Activated naive CD4-positive, alpha-beta T cell treated with anti-CD3 and anti-CD28 coated beads, Interleukin-2, amount 10 ng/mL, durations not matched to agents 5 hours and 36 hours (primary cell): ENCODE results near the gene PBRM1. TPM values are rescaled to one million over a fixed set of nuclear protein-coding genes. Genes with fewer than 3 reads are reported as not detected.

Source experiments
- total RNA-seq, 2 experiments: library from RNA; stranded (reverse); gene quantifications; one replicate each; pipeline ENCODE4 v1.2.3, GENCODE V29; 2021

Gene PBRM1
- total RNA-seq: 10 to 100 TPM; 81.3 to 81.5 TPM

GRCh38 chr3:52685709-52686691 lies at the start of gene PBRM1, which contains the start of gene GNL3:
Gene PBRM1 (minus strand): TSS chr3:52685913.
Gene GNL3 (plus strand): TSS chr3:52686032. CDS start chr3:52686093, 61 bp downstream.

GRCh38 chr3:52705688-52706686 lies 20.3 kb upstream of the PBRM1 start, which contains the start of the genes GLT8D1 and SPCS1:
Gene GLT8D1 (minus strand): TSS chr3:52705791. CDS start chr3:52700460, 5,331 bp downstream.
Gene SPCS1 (plus strand): TSS chr3:52706106. CDS start chr3:52706247, 141 bp downstream.

GRCh38 chr3:52536369-52537164 lies 149.1 kb downstream of the PBRM1 start, which contains the start of gene UQCC5:
Gene UQCC5 (plus strand): TSS chr3:52536605. CDS start chr3:52536756, 151 bp downstream.

GRCh38 chr3:52533623-52534280 lies 152.0 kb downstream of the PBRM1 start, which contains the start of gene NT5DC2:
Gene NT5DC2 (minus strand): TSS chr3:52533857. CDS start chr3:52533737, 120 bp downstream.

Other genes starting within 250 kb of the PBRM1 start
- not detected for gene SEMA3G, start 240.8 kb downstream of the PBRM1 start, total RNA-seq
- 1 to 10 TPM; 1.9 to 2.1 TPM for gene TNNC1, start 231.9 kb downstream of the PBRM1 start, total RNA-seq
- gene NISCH, start 230.3 kb downstream of the PBRM1 start, total RNA-seq: 10 to 100 TPM; 86.5 to 90.2 TPM
- not detected for gene STAB1, start 190.6 kb downstream of the PBRM1 start, total RNA-seq
- 10 to 100 TPM; 23.6 to 27.3 TPM for gene NT5DC2, start 152.1 kb downstream of the PBRM1 start, total RNA-seq
- gene UQCC5, start 149.3 kb downstream of the PBRM1 start, total RNA-seq: 1 to 10 TPM; 9.2 to 9.6 TPM
- gene GNL3, start 119 bp upstream of the PBRM1 start, total RNA-seq: 10 to 100 TPM; 71.3 to 72.0 TPM
- 10 to 100 TPM; 39.6 to 41.7 TPM for gene GLT8D1, start 19.9 kb upstream of the PBRM1 start, total RNA-seq
- 10 to 100 TPM; 92.3 to 98.5 TPM for gene SPCS1, start 20.2 kb upstream of the PBRM1 start, total RNA-seq
- gene NEK4, start 85.0 kb upstream of the PBRM1 start, total RNA-seq: 10 to 100 TPM; 16.5 to 18.7 TPM
- not detected for gene ITIH1, start 91.7 kb upstream of the PBRM1 start, total RNA-seq
- gene ITIH3, start 108.9 kb upstream of the PBRM1 start, total RNA-seq: not detected
- 10 to 100 TPM; 11.8 to 16.5 TPM for gene ITIH4, start 144.8 kb upstream of the PBRM1 start, total RNA-seq
- gene MUSTN1, start 149.1 kb upstream of the PBRM1 start, total RNA-seq: 1 to 10 TPM; 1.7 to 2.5 TPM
- 10 to 100 TPM; 22.4 to 24.8 TPM for gene STIMATE, start 211.6 kb upstream of the PBRM1 start, total RNA-seq